IMR-90 (cell line): ENCODE data around the gene NACC1. TPM values are rescaled to one million over a fixed set of nuclear protein-coding genes. Genes with fewer than 3 reads are reported as not detected.

ENCODE experiments used
- ATAC-seq: fragments of 200-7000 bp; cut with Tn5 transposase; 2 replicates; pipeline ENCODE4 v1.9.1; 2020; ENCODE audit warnings: low read depth, mild to moderate bottlenecking, moderate library complexity
- BruUV-seq: library from RNA; stranded (reverse); fragments of 400-500 nt; replicated peaks from 2 replicates; lab custom pipeline; 2021; lab: Mats Ljungman, UMichigan
- CTCF ChIA-PET: fragments of 300-600 bp; formaldehyde crosslinking; extraction: SDS; loops from one replicate; lab custom pipeline; 2021; ENCODE audit warnings: antibody characterized with exemption; lab: Yijun Ruan, JAX
- POLR2A ChIA-PET: fragments of 300-600 bp; sonication (Branson Sonifier 250); formaldehyde crosslinking; loops from one replicate; lab custom pipeline; 2022; ENCODE audit warnings: antibody characterized with exemption; ENCODE audit not compliant: unreplicated experiment; lab: Charles Lee
- DNase-seq: peaks from one replicate; pipeline ENCODE4 v3.0.0; 2013
- H2AFZ ChIP-seq: replicated peaks from 2 replicates; pipeline ENCODE3; 2013; ENCODE audit warnings: low read length, mild to moderate bottlenecking; ENCODE audit not compliant: poor library complexity
- H2AK5ac ChIP-seq: 2 replicates; pipeline ENCODE4 v1.6.1; 2013; ENCODE audit warnings: low read depth, low read length, inconsistent platforms
- H2AK9ac ChIP-seq: replicated peaks from 2 replicates; pipeline ENCODE3; 2013; ENCODE audit warnings: mild to moderate bottlenecking, low read depth, low read length, moderate library complexity; ENCODE audit not compliant: poor library complexity
- H2BK120ac ChIP-seq: 2 replicates; pipeline ENCODE4 v1.6.1; 2013; ENCODE audit warnings: low read depth, low read length, inconsistent platforms
- H2BK15ac ChIP-seq: 3 replicates; pipeline ENCODE4 v1.6.1; 2013; ENCODE audit warnings: low read depth, low read length, inconsistent platforms
- H2BK20ac ChIP-seq: 2 replicates; pipeline ENCODE4 v1.6.1; 2013; ENCODE audit warnings: low read depth, mild to moderate bottlenecking, inconsistent platforms, low read length, moderate library complexity
- H2BK5ac ChIP-seq: 2 replicates; pipeline ENCODE4 v1.6.1; 2013; ENCODE audit warnings: mild to moderate bottlenecking, low read depth, low read length, inconsistent platforms; ENCODE audit not compliant: poor library complexity, severe bottlenecking
- H3K14ac ChIP-seq: replicated peaks from 2 replicates; pipeline ENCODE4 v1.6.1; 2013; ENCODE audit warnings: low read depth, low read length, inconsistent platforms
- H3K18ac ChIP-seq: 2 replicates; pipeline ENCODE4 v1.6.1; 2013; ENCODE audit warnings: low read depth, low read length, control low read depth
- H3K23ac ChIP-seq: 2 replicates; pipeline ENCODE4 v1.6.1; 2013; ENCODE audit warnings: low read depth, low read length, inconsistent platforms
- H3K27ac ChIP-seq: 2 replicates; pipeline ENCODE4 v1.5.1; 2013; ENCODE audit warnings: mild to moderate bottlenecking, control low read depth, low read length; ENCODE audit not compliant: insufficient read depth
- H3K27me3 ChIP-seq: 2 replicates; pipeline ENCODE4 v1.6.1; 2013; ENCODE audit warnings: low read length; ENCODE audit not compliant: control insufficient read depth, insufficient read depth
- H3K36me3 ChIP-seq: 2 replicates; pipeline ENCODE4 v1.6.1; 2013; ENCODE audit warnings: low read length, mixed read lengths; ENCODE audit not compliant: control insufficient read depth, insufficient read depth
- H3K4ac ChIP-seq: 2 replicates; pipeline ENCODE4 v1.6.1; 2013; ENCODE audit warnings: low read depth, low read length, inconsistent platforms
- H3K4me1 ChIP-seq: 2 replicates; pipeline ENCODE4 v1.6.1; 2013; ENCODE audit warnings: low read length, mixed read lengths; ENCODE audit not compliant: control insufficient read depth, insufficient read depth
- H3K4me2 ChIP-seq: 2 replicates; pipeline ENCODE4 v1.6.1; 2013; ENCODE audit warnings: low read depth, mild to moderate bottlenecking, control low read depth, low read length, moderate library complexity
- H3K4me3 ChIP-seq: 2 replicates; pipeline ENCODE4 v1.5.1; 2013; ENCODE audit warnings: low read depth, mild to moderate bottlenecking, control low read depth, low read length, moderate library complexity; ENCODE audit not compliant: insufficient read depth
- H3K56ac ChIP-seq: 2 replicates; pipeline ENCODE4 v1.6.1; 2013; ENCODE audit warnings: low read length, inconsistent platforms; ENCODE audit not compliant: insufficient read depth; ENCODE audit errors: extremely low read depth
- H3K79me1 ChIP-seq, 2 experiments: 2 replicates each; pipeline ENCODE4 v1.6.1; 2013; ENCODE audit warnings: low read length in 2 of 2, inconsistent platforms in 1 of 2, low read depth in 1 of 2
- H3K9ac ChIP-seq: 2 replicates; pipeline ENCODE4 v1.6.1; 2013; ENCODE audit warnings: low read depth, low read length, control low read depth
- H3K9me1 ChIP-seq: 2 replicates; pipeline ENCODE4 v1.6.1; 2013; ENCODE audit warnings: low read length, inconsistent platforms; ENCODE audit not compliant: insufficient read depth
- H3K9me3 ChIP-seq: 2 replicates; pipeline ENCODE4 v1.6.1; 2013; ENCODE audit warnings: low read length; ENCODE audit not compliant: control insufficient read depth, insufficient read depth
- H4K20me1 ChIP-seq: 2 replicates; pipeline ENCODE4 v1.6.1; 2013; ENCODE audit warnings: low read length, inconsistent platforms; ENCODE audit not compliant: insufficient read depth
- H4K5ac ChIP-seq: 2 replicates; pipeline ENCODE4 v1.6.1; 2013; ENCODE audit warnings: mild to moderate bottlenecking, low read depth, low read length, control low read depth
- H4K8ac ChIP-seq, 2 experiments: 2 replicates each; pipeline ENCODE4 v1.6.1; 2013; ENCODE audit warnings: low read depth in 2 of 2, low read length in 2 of 2, control low read depth in 1 of 2, inconsistent platforms in 1 of 2
- H4K91ac ChIP-seq: 2 replicates; pipeline ENCODE4 v1.6.1; 2013; ENCODE audit warnings: low read depth, low read length, inconsistent platforms; ENCODE audit not compliant: insufficient read depth
- MAZ ChIP-seq: IDR thresholded peaks from 2 replicates; pipeline ENCODE4 v1.6.1; 2012; ENCODE audit warnings: low read depth, mild to moderate bottlenecking, low read length, improper control_type of control experiment, moderate library complexity, borderline replicate concordance
- RFX5 ChIP-seq: IDR thresholded peaks from 2 replicates; pipeline ENCODE4 v1.8.0; 2012; ENCODE audit warnings: low read depth, mild to moderate bottlenecking, low read length, moderate library complexity
- WGBS, 2 experiments: methylation state at CpG; one replicate each; pipeline versions ENCODE4 v1.1.5 to v1.1.7; 2013; ENCODE audit warnings: missing lambda C conversion rate in 2 of 2; ENCODE audit not compliant: insufficient read length in 1 of 2; ENCODE audit errors: extremely low coverage in 2 of 2; 5-methylcytosine and 5-hydroxymethylcytosine counted together
- dilution Hi-C: fragments of 300-500 bp; cut with HindIII; formaldehyde crosslinking; loops from one replicate; pipeline ENCODE4 v1.14.3; 2018; ENCODE audit warnings: low sequenced_read_pairs; ENCODE audit not compliant: unreplicated experiment
- in situ Hi-C: fragments of 300-500 bp; cut with MboI; formaldehyde crosslinking; loops from 3 replicates; pipeline ENCODE4 v1.14.3; 2019; ENCODE audit warnings: low sequenced_read_pairs, inconsistent platforms, mixed read lengths
- intact Hi-C: fragments of 100-400 bp; cut with micrococcal nuclease; formaldehyde crosslinking; loops from 2 replicates; pipeline ENCODE4 v1.10.0; 2022
- polyA plus RNA-seq, 3 experiments: library from polyadenylated mRNA; depleted of rRNA; stranded (reverse); fragments of >200 nt; gene quantifications; 2 replicates each; pipeline ENCODE4 v1.2.3, GENCODE V29; 2012; ENCODE audit warnings: low replicate concordance in 1 of 3
- total RNA-seq: library from RNA; depleted of rRNA; stranded (reverse); fragments of >200 nt; gene quantifications from 2 replicates; pipeline ENCODE4 v1.2.3, GENCODE V29; 2012

Gene NACC1
- total and polyA plus RNA-seq, 2 of the 4 experiments (the other 2 are of a cell fraction) = 42.5 to 181 TPM

GRCh38 chr19:13104848-13105711, 13.0 kb upstream of the NACC1 start:
- Histone ChIP-seq H3K36me3 (peaks cover 24% of the 10 kb centered on the region), H4K91ac (no peak overlapping the region), H2AK9ac (peak overlapping the region; percentile 24), H2AK5ac (no peak overlapping the region), H3K23ac (no peak overlapping the region), H2BK15ac (no peak overlapping the region), H4K20me1 (no peaks in the 10 kb centered on the region; the same call in 1 of the 2 replicates), H2BK5ac (no peak overlapping the region), H3K9me1 (0 out of 2 replicates have a peak, but pooled peaks cover 4% of the 10 kb centered on the region), H2BK120ac (no peak overlapping the region), H4K8ac (no peak overlapping the region), H3K4ac (no peak overlapping the region), H3K4me2 (no peak overlapping the region), H4K5ac (no peak overlapping the region), H3K14ac (no peak overlapping the region), H3K79me1 (peaks cover 0 to 14% of the 10 kb centered on the region in 2 experiments; a peak in 1 of 4 replicates), H3K4me3 (no peak overlapping the region), H3K56ac (no peak overlapping the region), H3K27ac (no peak overlapping the region), H3K27me3 (no peaks in the 10 kb centered on the region), H3K18ac (no peak overlapping the region), H3K9ac (no peak overlapping the region), H2BK20ac (no peak overlapping the region), H3K9me3 (no peaks in the 10 kb centered on the region), H2AFZ (peak overlapping the region; percentile 70), H3K4me1 (peaks cover 10% of the 10 kb centered on the region)
- DNase-seq (no peak), ATAC-seq (no peak)
- no TSS peak for BruUV-seq
- ChIA-PET POLR2A (no interaction called here), CTCF (interaction anchor here (0.9 kb wide), 1 partner anchor 11 kb away, joined by 3 read pairs; no protein-coding TSS in a partner anchor)
- in situ Hi-C loops (no loop called here), intact Hi-C loops (no loop called here), dilution Hi-C loops (no loop called here)
- no CpG with 5 or more reads among the region's 29 CpGs for WGBS, 2 experiments
- no peak for TF ChIP-seq RFX5
- TF ChIP-seq MAZ = no peak
